Measurements from ENCODE around the gene PRC1. TPM values are rescaled to one million over a fixed set of nuclear protein-coding genes. Genes with fewer than 3 reads are reported as not detected.
"Not testable (repeated sequence)": the region's sequence is repeated elsewhere in the genome, so short reads cannot be mapped to it uniquely, and the experiment has no call there.

PRC1 gene
- total and polyA plus RNA-seq, 2 experiments from 2014 or later, result 20.1 to 209 TPM

- Histone ChIP-seq H3K27me3 (no peaks in the 10 kb centered on the region), H3K9me3 (ENCODE audit: low read depth) (no peaks in the 10 kb centered on the region), H3K4me1 (ENCODE audit: low read depth) (no peaks in the 10 kb centered on the region), H3K4me3 (no peak overlapping the region), H3K27ac (no peak overlapping the region), H3K36me3 (peaks cover 14% of the 10 kb centered on the region)
- TF ChIP-seq CTCF (IDR thresholded peaks at IDR 0.05; ENCODE audit: low read depth, low read length), result no peak
- DNase-seq (ENCODE audit: low read depth in 1 of 2, low spot score in 1 of 2), result no peak
Observed at GRCh38 chr15:90924375-90924774, 70.0 kb downstream of the PRC1 start.

GRCh38 chr15:90922712-90923322 is 71.5 kb downstream of the PRC1 start:
- H3K4me3 ChIP-seq; H3K4me1 ChIP-seq (ENCODE audit: low read depth); H3K27me3 ChIP-seq; H3K27ac ChIP-seq; DNase-seq (ENCODE audit: low read depth in 1 of 2, low spot score in 1 of 2); H3K9me3 ChIP-seq (ENCODE audit: low read depth): not testable (repeated sequence)
- H3K36me3 ChIP-seq, result peaks cover 18% of the 10 kb centered on the region

- Histone ChIP-seq H3K36me3 (peaks cover 18% of the 10 kb centered on the region), H3K27ac (no peak overlapping the region)
- no peak for DNase-seq (ENCODE audit: low read depth in 1 of 2, low spot score in 1 of 2)
Observed at GRCh38 chr15:90921887-90922286, 72.4 kb downstream of the PRC1 start.

GRCh38 chr15:90918835-90919234 is 75.5 kb downstream of the PRC1 start:
- H3K4me1 ChIP-seq (ENCODE audit: low read depth), result peaks cover 5% of the 10 kb centered on the region
- peak overlapping the region; percentile 73 for H3K27ac ChIP-seq
- DNase-seq (ENCODE audit: low read depth in 1 of 2, low spot score in 1 of 2), result no peak
- TF ChIP-seq CTCF (IDR thresholded peaks at IDR 0.05; ENCODE audit: low read depth, low read length), result no peak
- H3K4me3 ChIP-seq, result no peak overlapping the region
- H3K36me3 ChIP-seq, result peaks cover 18% of the 10 kb centered on the region
- no peaks in the 10 kb centered on the region for H3K27me3 ChIP-seq
- no peaks in the 10 kb centered on the region for H3K9me3 ChIP-seq (ENCODE audit: low read depth)

More at GRCh38 chr15:90921887-90922286, 72.4 kb downstream of the PRC1 start:
- H3K4me1 ChIP-seq (ENCODE audit: low read depth), result no peaks in the 10 kb centered on the region
- no peaks in the 10 kb centered on the region for H3K27me3 ChIP-seq
- no peak overlapping the region for H3K4me3 ChIP-seq
- TF ChIP-seq CTCF (IDR thresholded peaks at IDR 0.05; ENCODE audit: low read depth, low read length), result no peak
- no peaks in the 10 kb centered on the region for H3K9me3 ChIP-seq (ENCODE audit: low read depth)

- Histone ChIP-seq H3K27me3 (no peaks in the 10 kb centered on the region), H3K36me3 (peaks cover 18% of the 10 kb centered on the region), H3K27ac (peak overlapping the region; percentile 73), H3K4me1 (ENCODE audit: low read depth) (peaks cover 5% of the 10 kb centered on the region), H3K4me3 (no peak overlapping the region), H3K9me3 (ENCODE audit: low read depth) (no peaks in the 10 kb centered on the region)
- TF ChIP-seq CTCF (IDR thresholded peaks at IDR 0.05; ENCODE audit: low read depth, low read length), result no peak
- DNase-seq (ENCODE audit: low read depth in 1 of 2, low spot score in 1 of 2), result no peak
Observed at GRCh38 chr15:90918034-90918788, 76.1 kb downstream of the PRC1 start.

GRCh38 chr15:90917569-90917968 is 76.8 kb downstream of the PRC1 start:
- Histone ChIP-seq H3K4me1 (ENCODE audit: low read depth) (peaks cover 5% of the 10 kb centered on the region), H3K4me3 (no peak overlapping the region), H3K36me3 (peaks cover 22% of the 10 kb centered on the region), H3K27ac (peak overlapping the region; percentile 51), H3K9me3 (ENCODE audit: low read depth) (no peaks in the 10 kb centered on the region), H3K27me3 (no peaks in the 10 kb centered on the region)
- TF ChIP-seq CTCF (IDR thresholded peaks at IDR 0.05; ENCODE audit: low read depth, low read length), result no peak
- DNase-seq (ENCODE audit: low read depth in 1 of 2, low spot score in 1 of 2), result no peak

Measured in cardiac muscle cell (in vitro differentiated cells and primary cell).